ENCODE results near the gene SRXN1.

Gene SRXN1

GRCh38 chr20:625360-625932 lies 27.6 kb downstream of the SRXN1 start:
- H3K9me3 ChIP-seq (ENCODE audit: control insufficient read depth, low read length), result no peaks in the 10 kb centered on the region
- H3K4me1 ChIP-seq, result no peaks in the 10 kb centered on the region
- H3K36me3 ChIP-seq (ENCODE audit: control insufficient read depth, insufficient read depth, low read length), result no peaks in the 10 kb centered on the region
- no peak overlapping the region for H3K27ac ChIP-seq
- no peaks in the 10 kb centered on the region for H3K79me2 ChIP-seq
- H3K4me2 ChIP-seq (ENCODE audit: low read length), result no peak overlapping the region
- no peak overlapping the region for H2AFZ ChIP-seq
- no peaks in the 10 kb centered on the region for H3K27me3 ChIP-seq (ENCODE audit: control insufficient read depth, insufficient read depth, low read length)
- no peak overlapping the region for H3K9ac ChIP-seq
- no peak for TF ChIP-seq CTCF (IDR thresholded peaks at IDR 0.05)
- no peak overlapping the region for H3K4me3 ChIP-seq (ENCODE audit: low read depth, low read length)

GRCh38 chr20:623704-624103 lies 29.3 kb downstream of the SRXN1 start:
- no peak overlapping the region for H3K4me2 ChIP-seq (ENCODE audit: low read length)
- no peak overlapping the region for H3K27ac ChIP-seq
- no peak overlapping the region for H3K4me3 ChIP-seq (ENCODE audit: low read depth, low read length)
- no peaks in the 10 kb centered on the region for H3K27me3 ChIP-seq (ENCODE audit: control insufficient read depth, insufficient read depth, low read length)
- H3K36me3 ChIP-seq (ENCODE audit: control insufficient read depth, insufficient read depth, low read length), result no peaks in the 10 kb centered on the region
- H3K9ac ChIP-seq, result no peak overlapping the region
- no peaks in the 10 kb centered on the region for H3K79me2 ChIP-seq
- H3K4me1 ChIP-seq, result no peaks in the 10 kb centered on the region
- no peaks in the 10 kb centered on the region for H3K9me3 ChIP-seq (ENCODE audit: control insufficient read depth, low read length)
- TF ChIP-seq CTCF (IDR thresholded peaks at IDR 0.05), result no peak
- no peak overlapping the region for H2AFZ ChIP-seq

GRCh38 chr20:623021-623420 lies 30.0 kb downstream of the SRXN1 start:
- TF ChIP-seq CTCF (IDR thresholded peaks at IDR 0.05), result no peak
- Histone ChIP-seq H3K4me2 (ENCODE audit: low read length) (no peak overlapping the region), H2AFZ (no peak overlapping the region), H3K9ac (no peak overlapping the region), H3K27me3 (ENCODE audit: control insufficient read depth, insufficient read depth, low read length) (no peaks in the 10 kb centered on the region), H3K9me3 (ENCODE audit: control insufficient read depth, low read length) (no peaks in the 10 kb centered on the region), H3K4me1 (no peaks in the 10 kb centered on the region), H3K79me2 (no peaks in the 10 kb centered on the region), H3K36me3 (ENCODE audit: control insufficient read depth, insufficient read depth, low read length) (no peaks in the 10 kb centered on the region), H3K4me3 (ENCODE audit: low read depth, low read length) (no peak overlapping the region), H3K27ac (no peak overlapping the region)

- Histone ChIP-seq H2AFZ (no peak overlapping the region), H3K36me3 (ENCODE audit: control insufficient read depth, insufficient read depth, low read length) (no peaks in the 10 kb centered on the region), H3K9ac (no peak overlapping the region), H3K9me3 (ENCODE audit: control insufficient read depth, low read length) (no peaks in the 10 kb centered on the region), H3K27ac (no peak overlapping the region), H3K4me2 (ENCODE audit: low read length) (no peak overlapping the region), H3K4me1 (no peaks in the 10 kb centered on the region), H3K79me2 (no peaks in the 10 kb centered on the region), H3K27me3 (ENCODE audit: control insufficient read depth, insufficient read depth, low read length) (no peaks in the 10 kb centered on the region), H3K4me3 (ENCODE audit: low read depth, low read length) (no peak overlapping the region)
- TF ChIP-seq CTCF (IDR thresholded peaks at IDR 0.05), result no peak
Observed at GRCh38 chr20:622161-622560, 30.8 kb downstream of the SRXN1 start.

GRCh38 chr20:621125-621756 lies 31.8 kb downstream of the SRXN1 start:
- Histone ChIP-seq H3K27ac (no peak overlapping the region), H3K4me2 (ENCODE audit: low read length) (no peak overlapping the region), H2AFZ (no peak overlapping the region), H3K4me3 (ENCODE audit: low read depth, low read length) (no peak overlapping the region), H3K4me1 (no peaks in the 10 kb centered on the region), H3K9me3 (ENCODE audit: control insufficient read depth, low read length) (no peaks in the 10 kb centered on the region), H3K9ac (no peak overlapping the region), H3K36me3 (ENCODE audit: control insufficient read depth, insufficient read depth, low read length) (no peaks in the 10 kb centered on the region), H3K79me2 (no peaks in the 10 kb centered on the region), H3K27me3 (ENCODE audit: control insufficient read depth, insufficient read depth, low read length) (no peaks in the 10 kb centered on the region)
- TF ChIP-seq CTCF (IDR thresholded peaks at IDR 0.05), result no peak
